Posterior vena cava (tissue), 2 donors: ENCODE measurements around the gene FEM1B. TPM values are rescaled to one million over a fixed set of nuclear protein-coding genes. Genes with fewer than 3 reads are reported as not detected.

Experiments used
- DNase-seq: peaks from one replicate; pipeline ENCODE4 v3.0.0-alpha.2; 2020; ENCODE audit warnings: low spot score
- intact Hi-C, 2 donors: fragments of 100-400 bp; cut with DNase I; formaldehyde crosslinking; loops; one replicate each; pipeline versions ENCODE4 v1.14.1 to v1.14.2; 2022 to 2023
- total RNA-seq, 2 donors: library from RNA; stranded (reverse); fragmentation: NEBNext Ultra II Directional; extraction: Animal tissue kit (Norgen Biotek cat#: 25700); gene quantifications; one replicate each; pipeline ENCODE4 v1.2.1, GENCODE V29; 2021
- donor health status: DM: yes; HTN: yes; CAD: no.
- donor health status: DM: yes; HTN: yes; CAD: no.

The FEM1B gene
- total RNA-seq, 2 donors from 2014 or later = 98.5 to 138 TPM

- intact Hi-C loops = no loop called here
- DNase-seq = no peak
Measured at GRCh38 chr15:68334661-68335124, 57.1 kb downstream of the FEM1B start.

DNA sequence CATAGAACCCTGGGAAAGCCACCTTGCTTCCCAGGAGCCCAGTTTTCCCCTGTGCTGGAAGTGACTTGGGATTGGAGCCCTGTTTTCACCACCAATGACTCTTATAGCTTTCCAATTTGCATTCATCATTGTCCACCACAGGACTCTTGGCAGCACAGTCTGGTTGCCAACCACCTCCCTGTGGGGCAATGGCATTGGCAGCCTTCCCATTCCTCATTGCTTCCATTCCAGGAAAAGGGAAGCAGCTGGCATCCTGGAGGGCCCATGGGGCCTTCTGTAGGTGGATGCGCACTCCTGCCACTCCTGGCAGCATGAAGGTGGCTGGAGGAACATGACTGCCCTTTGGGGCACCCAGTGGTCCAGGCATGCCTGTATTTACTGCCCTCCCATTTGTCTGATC, 57.7 kb downstream of the FEM1B start:
- DNase-seq = no peak
- intact Hi-C loops = no loop called here

DNA sequence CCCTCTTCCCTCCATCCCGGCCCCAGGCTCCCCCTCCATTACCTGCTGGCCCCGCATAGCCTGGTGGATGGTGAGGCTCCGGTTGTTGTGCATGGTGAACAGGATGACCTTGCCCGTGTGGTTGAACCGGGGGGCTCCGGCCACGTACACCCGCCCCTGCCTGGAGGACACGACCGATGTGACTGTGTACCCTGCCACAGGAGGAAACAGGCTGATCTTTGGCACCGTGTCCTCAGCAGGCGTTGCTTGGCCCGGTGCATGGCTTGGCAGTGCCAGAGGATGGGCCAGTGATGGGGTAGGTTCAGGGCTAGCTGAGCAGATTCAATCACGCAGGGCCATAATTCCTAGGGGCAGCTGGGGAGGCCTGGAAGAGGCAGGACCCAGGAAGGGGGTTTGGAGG, 58.1 kb downstream of the FEM1B start:
- intact Hi-C loops = no loop called here
- no peak for DNase-seq

- intact Hi-C loops = no loop called here
- no peak for DNase-seq
Measured at GRCh38 chr15:68336516-68336915, 59.0 kb downstream of the FEM1B start.

DNA sequence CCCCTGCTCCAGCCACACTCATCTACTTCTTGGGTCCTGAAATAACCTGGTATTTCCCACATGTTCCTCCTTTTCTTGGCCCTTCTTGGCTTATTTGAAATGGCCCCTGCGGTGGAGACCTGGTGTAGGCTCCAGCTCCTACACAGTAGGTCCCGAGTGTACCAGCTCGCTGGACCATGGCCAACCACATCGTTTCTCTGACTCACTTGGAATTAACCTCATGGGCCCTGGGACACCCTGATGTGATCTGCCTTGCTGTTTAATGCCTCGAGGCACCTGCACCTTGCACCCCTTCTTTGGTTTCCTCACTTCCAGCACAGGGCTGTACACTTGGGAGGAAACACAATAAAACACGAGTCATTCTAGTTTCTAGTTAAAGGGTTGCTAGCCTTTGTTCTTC, 60.3 kb downstream of the FEM1B start:
- intact Hi-C loops = no loop called here

DNA sequence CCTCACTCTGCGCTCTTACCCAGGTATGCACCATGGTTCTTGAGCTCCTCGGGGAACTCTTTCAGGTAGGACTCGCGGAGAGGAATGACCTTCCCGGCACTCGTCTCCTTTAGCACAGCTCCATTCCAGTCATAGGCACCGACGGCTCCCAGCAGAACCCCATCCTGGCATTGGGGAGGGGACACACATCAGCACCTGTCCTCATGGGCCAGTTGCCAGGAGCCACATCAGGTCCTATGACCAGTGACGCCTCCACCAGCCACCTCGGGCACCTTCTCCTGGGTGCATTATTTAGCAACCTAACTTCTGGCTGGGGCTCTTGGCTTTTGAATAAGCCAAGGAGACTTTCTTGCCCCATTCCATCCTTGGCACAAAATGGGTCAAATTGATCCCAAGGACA, 61.9 kb downstream of the FEM1B start:
- intact Hi-C loops = no loop called here
- no peak for DNase-seq

More for the DNA sequence above, 60.3 kb downstream of the FEM1B start:
- no peak for DNase-seq

DNA sequence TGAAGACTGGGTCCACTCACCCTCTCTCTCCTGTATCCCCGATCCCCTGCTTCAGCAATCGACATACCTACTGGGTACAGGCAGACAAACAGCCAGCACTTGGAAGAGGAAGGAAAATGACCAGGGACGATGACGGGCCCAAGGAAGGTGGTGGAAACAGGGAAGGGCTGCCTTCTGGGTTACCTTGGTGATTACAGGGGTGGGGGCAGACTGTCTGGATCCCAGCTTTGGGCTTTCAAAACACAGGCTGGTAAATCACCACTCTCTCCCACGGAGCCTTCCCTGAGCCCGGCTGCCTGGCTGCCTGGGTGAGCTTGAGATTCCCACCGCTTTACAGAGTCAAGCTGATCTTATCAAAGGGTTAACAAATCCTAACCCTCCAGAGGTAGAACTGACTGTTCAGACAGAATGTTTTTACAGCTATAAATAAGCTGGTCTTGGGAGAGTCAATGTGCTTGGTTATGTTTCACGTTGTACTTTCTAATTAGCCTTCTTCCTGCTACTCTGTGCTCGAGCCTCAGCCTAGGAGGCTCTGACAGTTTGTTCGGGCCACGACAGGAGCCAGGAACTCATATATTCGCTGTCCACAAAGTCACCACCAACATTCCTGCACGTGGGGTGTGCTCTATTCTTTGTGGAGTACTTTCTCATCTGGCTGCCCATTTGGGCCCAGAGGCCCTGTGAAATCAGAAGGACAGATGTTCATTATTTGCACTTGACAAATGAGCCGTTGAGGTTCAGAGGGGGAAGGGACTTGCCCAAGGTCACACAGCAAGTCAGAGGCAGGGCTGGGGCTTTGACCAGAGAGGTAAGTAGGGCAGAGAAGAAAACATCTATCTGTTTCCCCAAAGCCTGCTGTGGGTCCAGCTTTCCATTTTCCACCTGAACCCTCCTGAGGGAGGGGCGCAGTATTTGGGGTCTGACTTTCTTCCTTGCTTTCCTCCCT, 63.5 kb downstream of the FEM1B start:
- DNase-seq = no peak
- intact Hi-C loops = no loop called here

DNA sequence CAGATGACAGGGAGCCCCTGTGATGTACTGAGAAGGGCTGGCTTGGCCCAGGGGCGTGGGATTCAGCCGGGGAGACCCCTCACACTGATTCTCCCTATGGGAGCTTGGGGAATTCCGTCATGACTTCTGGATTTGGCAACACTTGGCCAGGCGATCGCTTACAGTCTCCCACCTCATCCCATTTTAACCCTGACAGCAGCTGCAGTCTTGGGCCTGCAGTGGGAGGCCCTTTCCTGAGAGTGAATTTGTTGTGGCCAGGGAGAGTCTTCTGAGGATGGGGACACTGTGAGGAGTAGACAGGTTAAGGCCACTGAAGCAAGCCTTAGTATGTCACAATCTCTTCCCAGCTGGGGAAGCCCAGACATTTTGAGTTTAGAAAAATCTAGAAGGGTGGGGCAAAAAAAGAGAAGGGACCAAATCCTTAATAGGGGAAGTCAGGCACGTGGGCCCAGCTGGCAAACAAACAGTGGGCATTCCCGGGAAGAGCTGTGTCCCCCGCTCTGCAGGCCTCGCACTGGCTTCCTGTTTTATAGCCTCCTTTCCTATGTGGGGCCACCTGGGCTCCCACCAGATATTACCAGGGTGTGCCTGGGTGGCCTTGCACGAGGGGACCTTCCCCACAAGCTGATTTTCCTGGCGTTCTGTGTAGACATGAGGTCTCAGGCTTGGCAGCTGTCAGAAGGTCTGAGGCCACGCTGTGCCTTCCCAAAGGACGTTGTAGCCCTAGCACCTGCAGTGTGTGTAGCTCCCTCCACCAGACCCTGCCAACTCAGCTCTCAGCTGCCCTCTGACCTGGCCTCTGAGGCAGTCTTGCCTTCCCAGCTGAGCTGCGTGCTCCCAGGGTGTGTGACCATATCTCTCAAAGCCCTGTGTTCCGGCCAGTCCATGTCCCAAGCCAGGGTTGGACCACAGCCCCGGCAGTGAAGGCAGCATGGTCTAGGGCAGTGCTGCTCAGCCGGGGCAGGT, 64.5 kb downstream of the FEM1B start:
- intact Hi-C loops = no loop called here
- no peak for DNase-seq

DNA sequence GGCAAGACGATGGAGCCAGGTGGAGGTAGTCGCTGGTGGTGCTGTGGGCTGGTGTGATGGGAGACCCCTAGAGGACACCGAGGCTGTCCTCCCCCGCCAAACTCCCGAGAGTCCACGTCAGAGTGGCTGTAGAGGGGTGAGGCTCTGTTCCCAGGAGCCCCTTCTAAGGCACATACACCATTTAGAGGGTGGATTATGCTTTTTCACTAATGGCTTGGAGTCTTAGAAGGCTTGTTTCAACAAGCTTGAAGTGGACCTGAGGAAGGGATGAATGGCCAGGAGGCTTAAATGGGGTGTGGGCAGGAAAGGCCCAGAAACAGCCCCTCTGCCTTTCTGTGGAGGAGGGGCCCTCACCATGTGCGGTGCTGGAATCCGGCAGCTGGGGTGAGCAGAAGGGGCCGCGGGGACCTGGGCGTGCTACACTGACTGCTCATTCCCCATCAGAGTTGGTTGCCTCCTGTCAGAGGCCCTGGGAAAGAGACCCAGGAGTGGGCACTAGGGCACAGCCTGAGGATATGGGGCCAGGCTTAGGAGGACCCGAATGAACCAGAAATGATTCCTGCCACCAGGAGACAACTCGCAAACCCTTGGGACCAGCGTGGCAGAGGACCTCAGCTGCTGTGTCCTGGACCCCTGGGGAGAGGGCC, 66.2 kb downstream of the FEM1B start:
- intact Hi-C loops = no loop called here
- DNase-seq = no peak

GRCh38 chr15:68344600-68344999, 67.1 kb downstream of the FEM1B start:
- intact Hi-C loops = no loop called here

More at GRCh38 chr15:68344600-68344999, 67.1 kb downstream of the FEM1B start:
- DNase-seq = no peak

Other genes with a start within 250 kb of the FEM1B start
- 10 to 100 TPM; 43.1 to 59.2 TPM for gene PIAS1, start 223.4 kb upstream of the FEM1B start, total RNA-seq
- gene CALML4, start 72.4 kb upstream of the FEM1B start, total RNA-seq = 1 to 10 TPM; 5.7 to 8.4 TPM
- gene CLN6, start 48.0 kb upstream of the FEM1B start, total RNA-seq = 10 to 100 TPM; 14.9 TPM
- gene ITGA11, start 154.4 kb downstream of the FEM1B start, total RNA-seq = 10 to 100 TPM; 23.1 to 62.5 TPM